Cerebellar nuclear complex (tissue), 1 donor: ENCODE results near the gene ZNF740.
"Not testable (repeated sequence)": the region's sequence is repeated elsewhere in the genome, so short reads cannot be mapped to it uniquely, and the experiment has no call there.

Source experiments
- DNase-seq, 2 experiments: peaks; one replicate each; lab custom pipeline; 2025; lab: John Stamatoyannopoulos, UW

The ZNF740 gene

DNA sequence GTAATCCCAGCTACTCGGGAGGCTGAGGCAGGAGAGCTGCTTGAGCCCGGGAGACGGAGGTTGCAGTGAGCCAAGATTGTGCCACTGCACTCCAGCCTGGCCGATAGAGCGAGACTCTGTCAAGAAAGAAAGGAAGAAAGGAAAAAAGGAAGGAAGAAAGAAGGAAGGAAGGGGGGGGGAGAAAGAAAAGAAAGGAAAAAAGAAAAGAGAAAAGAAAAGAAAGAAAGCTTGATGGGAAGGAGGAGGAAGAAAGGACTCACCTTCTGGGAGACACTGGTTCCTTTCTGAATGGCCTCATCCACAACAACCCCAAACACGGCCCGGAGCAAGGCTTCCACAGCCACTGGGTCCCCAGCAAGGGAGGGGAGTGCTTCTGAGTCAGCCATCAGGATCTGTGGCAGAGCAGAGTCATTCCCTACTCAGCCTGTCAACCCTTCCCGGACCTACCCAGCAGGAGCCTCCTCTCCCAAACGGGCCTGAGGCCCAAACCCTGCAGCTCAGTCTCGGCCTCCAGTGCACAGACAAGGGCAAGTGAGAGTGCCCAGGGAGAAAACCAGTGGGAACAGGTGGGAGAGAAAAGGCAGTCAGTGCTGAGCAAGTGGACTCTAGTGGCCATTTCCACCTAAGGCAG is 7.3 kb upstream of the ZNF740 start:
- no peak for DNase-seq

DNA sequence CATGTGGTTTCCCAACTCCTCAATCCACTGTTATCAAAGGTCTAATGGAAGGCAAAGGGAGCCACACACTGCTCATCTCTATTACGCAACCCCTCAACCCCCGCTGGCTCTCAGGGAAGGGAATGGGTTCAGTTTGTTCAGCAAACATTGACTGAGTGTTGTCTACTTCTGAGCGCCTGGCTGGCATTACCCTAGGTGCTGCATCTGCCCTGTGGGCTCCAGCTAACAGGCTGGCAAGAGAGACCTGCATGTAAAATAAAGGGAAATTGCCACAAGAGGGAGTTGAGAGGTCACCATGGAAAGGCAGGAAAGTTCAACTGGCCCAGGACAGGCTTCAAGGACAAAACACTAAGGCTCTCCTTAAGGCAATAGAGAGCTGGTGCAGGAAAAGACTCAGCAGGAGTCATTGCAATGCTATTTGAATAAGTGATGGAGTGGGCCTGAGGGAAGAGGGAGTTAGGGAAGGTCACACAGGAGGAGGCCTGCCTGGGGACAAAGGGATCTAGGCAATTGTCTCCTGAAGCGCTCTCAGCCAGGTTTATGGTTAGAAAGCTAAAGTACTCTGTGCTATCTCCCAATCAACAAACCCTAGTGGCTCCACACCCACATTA is 5.5 kb upstream of the ZNF740 start:
- DNase-seq, result no peak

DNA sequence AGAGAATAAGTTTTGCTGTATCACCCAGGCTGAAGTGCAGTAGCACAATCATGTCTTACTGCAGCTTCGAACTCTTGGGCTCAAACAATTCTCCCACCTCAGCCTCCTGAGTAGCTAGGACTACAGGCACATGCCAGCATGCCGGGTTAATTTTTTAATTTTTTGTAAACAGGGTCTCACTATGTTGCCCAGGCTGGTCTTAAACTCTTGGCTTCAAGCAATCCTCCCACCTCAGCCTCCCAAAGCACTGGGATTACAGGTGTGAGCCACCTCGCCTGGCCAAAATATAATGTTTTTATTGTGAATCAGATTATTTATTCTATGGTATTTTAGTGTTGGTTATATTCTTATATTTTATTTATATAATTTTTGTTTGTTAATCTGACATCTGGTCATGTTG is 3.8 kb upstream of the ZNF740 start:
- DNase-seq, result no peak

DNA sequence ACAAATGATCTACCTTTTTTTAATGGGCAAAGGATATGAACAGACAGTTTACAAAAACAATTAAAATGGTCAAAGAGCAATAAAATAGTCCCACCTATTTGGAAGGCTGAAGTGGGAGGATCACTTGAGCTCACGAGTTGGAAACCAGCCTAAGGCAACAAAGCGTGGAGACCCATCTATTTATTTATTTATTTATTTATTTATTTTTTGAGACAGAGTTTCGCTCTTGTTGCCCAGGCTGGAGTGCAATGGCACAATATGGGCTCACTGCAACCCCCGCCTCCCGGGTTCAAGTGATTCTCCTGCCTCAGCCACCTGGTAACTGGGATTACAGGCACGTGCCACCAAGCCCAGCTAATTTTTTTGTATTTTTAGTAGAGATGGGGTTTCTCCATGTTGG is 3.1 kb upstream of the ZNF740 start:
- DNase-seq, result not testable (repeated sequence)

DNA sequence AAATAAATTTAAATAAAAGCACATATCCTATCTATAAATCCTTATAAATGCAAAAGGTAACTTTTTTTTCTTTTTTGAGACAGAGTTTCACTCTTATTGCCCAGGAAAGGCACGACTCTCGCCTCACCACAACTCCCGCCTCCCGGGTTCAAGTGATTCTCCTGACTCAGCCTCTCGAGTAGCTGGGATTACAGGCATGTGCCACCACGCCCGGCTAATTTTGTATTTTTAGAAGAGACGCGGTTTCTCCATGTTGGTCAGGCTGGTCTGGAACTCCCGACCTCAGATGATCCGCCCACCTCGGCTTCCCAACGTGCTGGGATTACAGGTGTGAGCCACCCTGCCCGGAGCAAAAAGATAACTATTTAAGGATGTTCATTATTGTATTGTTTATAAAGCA is 1.7 kb upstream of the ZNF740 start:
- DNase-seq, result not testable (repeated sequence)

DNA sequence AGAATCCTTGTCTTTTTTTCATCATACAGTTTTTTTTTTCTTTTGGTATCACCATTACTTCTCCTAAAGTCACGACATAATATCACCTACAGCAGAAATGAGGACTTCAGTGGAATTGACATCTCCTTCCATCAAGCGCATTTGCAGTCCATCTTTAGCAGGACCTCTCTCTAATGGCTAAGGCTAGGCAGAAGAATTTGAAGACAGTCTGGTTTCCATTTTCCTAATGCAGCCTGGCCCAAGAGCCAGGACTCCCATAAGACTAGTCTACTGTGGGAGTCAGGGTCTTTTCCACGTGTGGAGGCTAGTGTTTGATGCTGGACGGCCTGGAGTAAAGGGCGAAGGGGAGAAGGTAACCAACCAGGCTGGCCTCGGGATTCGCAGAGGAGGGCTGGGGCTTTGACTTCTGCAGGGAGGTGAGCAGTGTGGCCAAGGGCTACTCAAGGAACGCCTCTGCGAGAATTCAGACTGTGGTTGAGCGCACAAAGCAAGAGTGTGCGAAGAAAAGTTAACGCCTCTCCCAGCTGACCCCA is 769 bp upstream of the ZNF740 start:
- DNase-seq, result no peak

DNA sequence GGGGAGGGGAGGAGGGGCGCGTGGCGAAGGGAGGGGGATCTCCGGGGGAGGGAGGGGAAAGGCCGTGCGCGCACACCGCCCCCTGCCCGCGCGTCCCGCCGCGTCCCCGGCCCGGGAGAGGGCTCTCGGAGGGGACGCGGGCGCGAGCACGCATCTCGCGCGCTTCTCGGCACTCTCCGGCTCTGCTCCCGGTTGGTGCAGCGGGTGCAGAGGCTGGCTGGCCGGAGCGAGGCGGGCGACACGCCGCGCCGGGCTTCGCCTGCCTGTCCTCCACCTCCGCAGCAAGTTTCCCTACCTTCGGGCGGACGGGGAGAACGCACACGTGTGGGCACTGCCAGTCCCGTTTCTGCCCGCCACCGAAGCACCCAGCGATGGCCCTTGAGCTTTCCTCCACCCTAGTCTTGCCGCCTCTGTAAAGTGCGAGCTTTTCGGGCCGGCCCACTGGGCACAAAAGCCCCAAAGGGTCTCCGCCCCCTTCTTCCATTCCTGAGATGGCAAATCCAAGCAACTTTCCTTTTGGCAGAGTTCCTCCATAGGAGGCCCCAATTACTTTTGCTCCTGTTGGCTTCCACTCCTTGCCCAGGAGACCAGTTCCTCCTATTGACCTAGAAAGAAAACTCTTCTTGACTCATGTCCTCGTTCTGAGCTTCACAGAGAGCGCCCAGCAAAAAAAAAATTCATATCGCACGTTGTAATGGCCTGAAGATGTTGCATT is 566 bp downstream of the ZNF740 start:
- DNase-seq, result peak; percentile 11 to 39

DNA sequence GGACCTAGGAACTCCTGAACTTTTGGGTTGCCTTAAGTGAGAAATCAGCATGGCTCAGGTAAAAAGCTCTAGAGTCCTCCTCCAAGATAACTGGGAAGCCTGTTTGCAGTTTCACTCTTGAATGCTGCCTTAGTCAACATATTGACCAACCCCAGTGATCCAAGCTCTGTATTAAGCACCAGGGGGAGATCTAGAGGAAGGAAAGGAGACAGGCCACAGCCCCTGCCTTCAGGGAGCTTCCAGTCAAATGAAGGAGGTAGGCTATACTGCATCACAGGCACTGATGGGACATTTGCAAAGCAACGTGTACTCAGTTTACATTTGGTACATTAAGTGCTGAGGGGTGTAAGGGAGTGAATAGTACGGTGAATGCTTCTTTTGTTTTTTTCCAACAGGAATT is 1.4 kb downstream of the ZNF740 start:
- no peak for DNase-seq

DNA sequence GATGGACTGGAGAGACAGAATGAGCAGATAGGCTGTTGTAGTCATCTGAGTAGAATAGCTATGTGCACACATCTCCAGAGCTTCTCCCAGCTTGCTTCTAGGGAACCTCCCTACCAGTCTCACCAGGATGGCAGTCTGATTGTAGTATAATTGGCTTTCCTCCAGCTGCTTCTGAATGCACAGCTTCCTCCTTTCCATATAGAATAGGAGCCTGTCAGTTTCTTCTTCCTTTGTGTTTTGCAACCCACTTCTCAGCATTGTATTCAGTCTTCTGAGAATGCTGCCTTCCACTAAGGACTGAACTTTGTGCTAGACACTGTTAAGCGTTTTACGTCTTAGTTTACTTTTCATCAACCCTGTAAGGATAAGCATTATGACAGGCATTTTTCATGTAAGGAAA is 2.4 kb downstream of the ZNF740 start:
- DNase-seq, result no peak

DNA sequence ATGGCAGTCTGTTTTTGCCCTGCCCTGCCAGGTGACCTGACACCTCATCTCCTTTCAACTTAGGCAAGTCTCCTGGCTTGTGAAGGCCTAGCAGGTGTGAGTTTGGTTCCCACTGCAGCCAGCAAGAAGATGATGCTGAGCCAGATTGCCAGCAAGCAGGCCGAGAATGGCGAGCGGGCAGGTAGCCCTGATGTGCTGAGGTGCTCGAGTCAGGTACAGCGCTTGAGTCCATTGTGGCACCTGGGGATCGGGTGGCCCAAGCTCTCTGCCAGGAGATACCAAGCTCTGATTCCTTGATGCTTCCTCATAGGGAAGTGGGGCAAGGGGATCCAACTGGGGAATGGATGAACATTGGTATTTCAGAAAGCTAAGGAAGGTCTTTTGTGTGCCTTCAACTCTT is 4.3 kb downstream of the ZNF740 start:
- no peak for DNase-seq

DNA sequence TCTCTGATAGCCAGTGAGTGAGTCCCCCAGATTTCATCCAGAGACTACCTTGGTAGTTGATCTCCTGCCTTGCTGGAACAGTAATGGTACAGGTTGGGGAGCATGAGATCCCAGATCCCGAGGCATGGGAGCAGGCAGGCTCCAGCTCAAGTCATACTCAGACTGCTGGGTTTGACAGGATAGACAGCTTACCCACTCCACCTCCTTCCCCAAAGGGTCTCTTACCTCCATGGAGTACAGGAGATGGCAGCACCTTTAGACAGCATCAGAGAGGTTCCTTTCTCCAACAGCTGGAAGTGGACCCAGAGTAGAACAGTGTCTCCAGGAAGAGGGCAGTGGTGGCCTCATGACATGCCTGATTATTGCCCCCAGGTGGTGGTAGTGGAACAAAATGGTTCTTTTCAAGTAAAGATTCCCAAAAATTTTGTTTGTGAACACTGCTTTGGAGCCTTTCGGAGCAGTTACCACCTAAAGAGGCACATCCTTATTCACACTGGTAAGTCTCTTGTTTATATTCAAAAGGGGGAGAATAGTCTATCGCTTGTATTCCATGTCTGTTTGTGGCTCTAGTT is 5.1 kb downstream of the ZNF740 start:
- DNase-seq, result no peak

DNA sequence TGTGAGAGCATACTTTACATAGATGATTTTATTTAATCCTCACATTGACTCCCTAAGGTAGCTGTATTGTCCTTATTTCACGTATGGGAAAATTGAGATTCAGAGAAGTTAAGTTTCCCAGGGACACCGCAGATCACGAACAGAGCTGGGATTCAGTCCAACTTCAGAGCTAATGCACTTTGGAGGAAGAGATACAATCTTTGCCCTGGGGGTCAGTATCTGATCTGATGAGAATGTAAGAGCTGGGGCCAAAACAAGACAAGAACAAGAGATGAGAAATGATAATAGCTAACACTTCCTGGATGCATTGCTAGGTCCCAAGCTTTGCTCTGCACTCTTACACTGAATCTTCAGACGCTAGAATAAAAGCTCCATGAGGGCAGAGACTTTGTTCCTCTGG is 6.2 kb downstream of the ZNF740 start:
- no peak for DNase-seq

DNA sequence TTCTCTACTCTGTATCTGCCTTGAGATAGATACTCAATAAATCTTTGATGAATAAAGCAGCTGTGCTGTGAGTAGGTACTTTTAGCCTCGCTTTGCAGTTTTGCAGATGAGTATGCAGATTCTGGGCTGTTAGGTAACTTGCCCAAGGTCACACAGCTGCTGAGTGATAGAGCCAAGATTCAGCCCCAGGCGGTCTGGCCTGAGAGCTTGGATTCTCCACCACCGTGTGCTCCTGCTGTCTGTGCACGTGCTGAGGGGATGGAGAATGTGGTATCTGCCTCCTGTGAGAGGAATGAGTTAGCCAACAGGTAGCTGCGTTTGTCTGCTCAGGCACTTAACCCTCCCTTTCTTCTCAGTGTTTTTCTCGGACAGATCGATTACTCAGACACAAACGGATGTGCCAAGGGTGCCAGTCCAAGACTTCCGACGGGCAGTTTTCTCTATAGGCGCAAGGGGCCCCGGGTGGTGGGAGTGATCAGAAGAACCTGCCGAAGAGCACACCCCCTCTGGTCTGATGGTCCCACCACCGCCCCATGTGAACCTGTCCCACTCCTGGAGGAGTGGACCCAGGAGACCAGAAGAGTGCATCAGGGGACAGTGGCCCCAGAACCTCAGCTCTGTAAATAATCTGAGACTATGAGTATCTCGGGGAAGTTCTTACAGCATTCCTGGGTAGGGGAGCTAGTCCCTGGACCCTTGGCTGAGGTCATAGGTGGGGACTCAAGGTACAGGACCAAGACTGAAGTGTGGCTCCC is 6.8 kb downstream of the ZNF740 start:
- no peak for DNase-seq

DNA sequence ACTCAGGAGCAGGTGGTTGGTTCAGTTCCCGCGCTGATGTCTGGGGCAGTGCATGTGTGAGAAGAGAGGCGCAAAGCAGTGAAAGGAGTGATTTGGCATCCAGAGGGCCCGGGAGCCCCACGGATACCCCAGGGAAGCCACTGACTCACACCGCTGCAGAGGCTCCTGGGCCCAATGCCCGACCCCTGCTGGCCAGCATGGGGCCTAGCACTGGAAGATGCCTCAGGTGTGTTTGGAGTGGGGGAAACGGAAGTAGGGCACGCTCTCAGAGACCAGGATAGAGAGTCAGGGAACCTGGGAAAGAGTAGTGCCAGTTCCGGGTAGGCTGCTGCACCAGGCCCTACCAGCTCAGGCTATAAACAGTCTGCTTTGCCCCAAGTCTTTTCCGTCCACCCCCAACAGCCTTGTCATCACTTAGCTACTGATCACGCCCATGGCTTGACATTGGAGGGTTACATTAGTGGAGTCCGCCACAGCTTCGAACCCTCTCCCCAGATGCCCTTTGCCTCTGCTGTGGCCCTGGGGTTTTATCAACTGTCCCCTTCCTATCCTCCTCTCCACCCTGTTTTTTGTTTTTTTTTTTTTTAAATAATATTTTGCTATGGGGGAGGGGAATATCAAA is 9.7 kb downstream of the ZNF740 start:
- no peak for DNase-seq

DNA sequence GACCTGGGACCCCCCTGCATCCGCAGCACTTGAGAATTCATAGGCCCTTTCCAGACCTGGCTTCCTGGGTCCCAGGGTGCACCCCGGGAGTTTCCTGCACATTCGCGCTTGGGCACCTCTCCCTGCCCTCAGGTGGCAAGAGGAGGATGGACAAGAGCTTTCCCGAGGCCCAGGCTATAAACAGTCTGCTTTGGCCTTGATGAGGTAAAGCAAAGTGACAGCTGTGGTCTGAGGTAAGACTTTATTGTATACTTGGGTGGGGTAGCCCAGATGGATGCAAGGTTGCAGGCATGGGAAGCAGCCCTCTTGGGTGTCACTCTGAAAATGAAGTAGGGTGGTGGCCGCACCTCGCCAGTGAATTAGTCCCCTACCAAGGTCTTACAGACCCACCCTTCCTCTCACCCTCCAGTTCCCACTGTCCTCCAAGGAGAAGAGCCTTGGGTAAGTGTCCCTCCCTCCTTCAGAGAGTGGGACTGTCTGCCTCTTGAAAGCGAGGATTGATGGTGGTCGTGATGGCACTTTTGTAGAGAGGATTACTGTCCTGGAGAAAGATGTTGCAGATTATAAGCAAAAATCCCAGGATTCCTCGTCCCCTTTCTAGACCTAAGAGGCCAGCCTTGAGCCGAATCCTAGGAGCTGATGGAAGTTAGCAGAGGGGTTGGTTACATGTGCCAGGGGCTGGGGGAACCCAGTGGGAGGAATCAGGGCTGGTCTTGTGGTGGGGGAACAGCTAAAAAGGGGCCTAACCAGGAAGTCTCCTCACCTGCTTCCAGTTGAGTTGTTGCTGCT is 10.8 kb downstream of the ZNF740 start:
- DNase-seq, result no peak

DNA sequence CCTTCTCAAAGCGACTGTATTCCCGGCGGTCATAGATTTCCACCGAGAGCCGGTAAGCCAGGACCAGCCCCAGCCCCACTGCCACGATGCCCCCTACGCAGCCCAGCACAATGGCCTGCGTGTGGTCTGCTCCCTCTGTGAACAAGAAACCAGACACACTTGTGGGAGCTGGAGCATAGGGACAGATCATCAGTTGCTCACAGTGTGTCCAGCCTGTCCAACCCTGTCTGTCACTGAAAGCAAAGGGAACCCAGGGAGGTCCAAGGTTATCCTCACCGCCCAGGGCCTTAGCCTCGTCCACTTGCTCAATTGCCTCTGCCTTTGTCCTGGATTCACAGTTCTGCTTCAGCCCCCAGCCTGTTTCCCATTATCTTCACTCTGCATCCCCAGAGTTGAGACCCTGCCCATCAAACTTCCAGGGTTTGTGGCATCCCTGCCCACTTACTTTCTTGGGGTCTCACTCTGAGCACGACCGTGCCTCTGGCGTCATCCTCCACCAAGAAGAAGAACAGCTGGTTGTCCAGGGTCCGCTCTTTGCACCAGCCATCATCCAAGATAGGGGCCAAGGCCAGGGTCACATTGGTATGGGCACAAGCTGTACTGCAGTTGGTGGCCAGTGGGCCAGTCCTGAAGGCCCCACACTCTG is 11.5 kb downstream of the ZNF740 start:
- no peak for DNase-seq

DNA sequence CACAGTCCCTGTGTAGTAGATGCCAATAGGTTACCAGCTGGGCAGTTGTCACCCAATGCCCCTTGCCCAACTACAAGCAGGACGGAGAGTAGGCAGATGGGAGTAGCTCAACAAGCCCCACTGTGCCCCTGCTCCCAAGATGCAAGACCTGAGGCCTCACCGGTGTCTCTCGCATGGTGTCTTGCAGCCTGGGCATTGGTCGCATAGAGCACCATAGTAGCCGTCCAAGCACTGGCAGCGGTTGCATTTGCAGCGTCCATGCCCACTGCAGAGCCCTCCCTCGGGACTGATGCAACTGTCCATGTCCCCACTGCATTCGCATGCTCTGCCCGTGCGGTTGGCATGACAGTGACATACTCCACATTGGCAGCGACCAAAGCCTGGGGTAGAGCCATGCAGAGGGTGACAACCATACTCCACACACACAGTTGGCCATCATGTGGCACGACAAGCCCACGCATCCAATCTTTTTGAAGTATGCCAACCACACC is 12.1 kb downstream of the ZNF740 start:
- no peak for DNase-seq

DNA sequence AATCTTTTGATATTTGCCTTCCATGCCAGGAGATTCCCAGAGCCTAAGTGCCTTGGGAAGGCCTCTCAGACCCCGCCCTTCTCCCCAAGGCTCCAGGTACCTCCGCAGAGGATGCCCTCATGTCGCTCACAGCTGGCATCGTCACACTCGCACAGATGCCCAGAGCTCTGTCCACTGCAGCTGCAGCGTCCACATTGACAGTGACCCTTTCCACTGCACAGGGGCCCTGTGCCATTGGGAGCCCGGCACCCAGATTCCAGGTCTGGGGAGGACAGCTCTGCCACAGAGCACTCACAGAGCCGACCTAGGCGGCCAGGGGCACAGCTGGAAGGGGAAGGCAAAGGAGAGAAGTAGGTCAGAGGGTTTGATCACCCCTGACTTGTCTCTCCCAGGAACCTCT is 12.5 kb downstream of the ZNF740 start:
- DNase-seq, result no peak

DNA sequence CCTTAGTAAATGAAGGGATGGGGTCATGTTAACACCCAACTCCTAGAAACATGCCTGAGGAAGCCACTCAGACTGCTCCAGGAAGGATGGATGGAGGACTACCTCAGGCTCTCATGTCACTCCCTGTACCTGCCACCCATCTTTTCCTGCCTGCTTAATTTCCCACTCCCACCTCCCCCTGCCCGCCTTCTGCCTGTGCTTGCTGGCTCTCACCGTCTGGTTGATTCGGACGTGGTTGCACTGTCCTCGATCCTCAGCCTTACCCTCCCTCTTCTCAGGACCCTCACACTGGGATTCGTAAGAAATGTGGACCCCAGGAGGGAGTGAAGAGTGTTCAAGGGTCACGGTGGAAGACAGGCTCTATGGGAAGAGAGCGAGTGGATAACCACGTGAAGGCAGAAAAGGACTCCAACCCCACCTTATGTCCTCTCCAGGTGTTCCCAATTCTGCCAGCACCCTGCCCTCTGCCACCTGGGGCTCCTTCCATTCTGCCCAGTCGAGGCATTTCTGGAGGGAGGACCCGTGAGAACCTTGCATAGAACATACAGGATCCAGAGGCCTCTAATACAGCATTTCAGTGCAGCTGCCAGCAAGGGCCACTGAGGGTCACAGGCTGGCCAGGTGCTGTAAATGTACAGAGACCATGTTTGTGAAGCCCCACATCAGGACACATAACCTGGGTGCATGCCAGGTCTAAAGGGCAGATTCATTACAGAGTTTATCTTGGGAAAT is 13.6 kb downstream of the ZNF740 start:
- no peak for DNase-seq

DNA sequence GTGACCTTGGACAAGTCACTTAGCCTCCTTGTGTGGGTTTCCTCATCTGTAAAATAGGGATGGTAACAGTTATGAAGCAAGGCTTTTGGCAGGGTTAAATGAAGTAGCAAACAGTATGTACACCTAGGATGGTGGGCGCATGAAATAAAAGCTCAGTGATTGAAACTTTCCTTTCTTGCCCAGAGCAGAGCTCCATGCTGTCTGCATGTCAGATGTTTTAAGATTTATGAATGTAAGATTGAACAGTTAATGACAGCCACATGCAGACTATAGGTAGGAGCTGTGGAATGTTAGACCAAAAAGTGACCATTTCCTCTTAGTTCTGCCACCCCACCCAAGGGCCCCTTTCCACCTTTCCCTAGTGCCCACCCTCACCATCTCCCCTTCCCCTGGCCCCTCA is 14.5 kb downstream of the ZNF740 start:
- no peak for DNase-seq
